ENCODE measurements around the gene HSP90AB1. TPM values are rescaled to one million over a fixed set of nuclear protein-coding genes. Genes with fewer than 3 reads are reported as not detected.
"Not testable (repeated sequence)": the region's sequence is repeated elsewhere in the genome, so short reads cannot be mapped to it uniquely, and the experiment has no call there.

HSP90AB1 gene
- total RNA-seq, 4 donors from 2014 or later: 556 to 669 (median 586) TPM

- TF ChIP-seq, protein P1, sequence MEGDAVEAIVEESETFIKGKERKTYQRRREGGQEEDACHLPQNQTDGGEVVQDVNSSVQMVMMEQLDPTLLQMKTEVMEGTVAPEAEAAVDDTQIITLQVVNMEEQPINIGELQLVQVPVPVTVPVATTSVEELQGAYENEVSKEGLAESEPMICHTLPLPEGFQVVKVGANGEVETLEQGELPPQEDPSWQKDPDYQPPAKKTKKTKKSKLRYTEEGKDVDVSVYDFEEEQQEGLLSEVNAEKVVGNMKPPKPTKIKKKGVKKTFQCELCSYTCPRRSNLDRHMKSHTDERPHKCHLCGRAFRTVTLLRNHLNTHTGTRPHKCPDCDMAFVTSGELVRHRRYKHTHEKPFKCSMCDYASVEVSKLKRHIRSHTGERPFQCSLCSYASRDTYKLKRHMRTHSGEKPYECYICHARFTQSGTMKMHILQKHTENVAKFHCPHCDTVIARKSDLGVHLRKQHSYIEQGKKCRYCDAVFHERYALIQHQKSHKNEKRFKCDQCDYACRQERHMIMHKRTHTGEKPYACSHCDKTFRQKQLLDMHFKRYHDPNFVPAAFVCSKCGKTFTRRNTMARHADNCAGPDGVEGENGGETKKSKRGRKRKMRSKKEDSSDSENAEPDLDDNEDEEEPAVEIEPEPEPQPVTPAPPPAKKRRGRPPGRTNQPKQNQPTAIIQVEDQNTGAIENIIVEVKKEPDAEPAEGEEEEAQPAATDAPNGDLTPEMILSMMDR (IDR thresholded peaks at IDR 0.05): no peak
- TF ChIP-seq POLR2A (IDR thresholded peaks at IDR 0.05): no peak
- Histone ChIP-seq H3K27me3 (no peaks in the 10 kb centered on the region), H3K27ac (no peak overlapping the region), H3K36me3 (peaks cover 14 to 30% of the 10 kb centered on the region in 2 donors), H3K9me3 (no peaks in the 10 kb centered on the region), H3K4me3 (replicated peaks in 1 of 3) (no peak overlapping the region), H3K4me1 (peaks cover 21 to 54% of the 10 kb centered on the region in 2 donors)
- intact Hi-C loops (cut with DNase I): no loop called here
- 90 to 96% methylated on average over 4 to 7 of the region's 7 CpGs for WGBS, 2 donors
- no peak for DNase-seq
Measured at GRCh38 chr6:44228433-44228832, 18.5 kb upstream of the HSP90AB1 start.

DNA sequence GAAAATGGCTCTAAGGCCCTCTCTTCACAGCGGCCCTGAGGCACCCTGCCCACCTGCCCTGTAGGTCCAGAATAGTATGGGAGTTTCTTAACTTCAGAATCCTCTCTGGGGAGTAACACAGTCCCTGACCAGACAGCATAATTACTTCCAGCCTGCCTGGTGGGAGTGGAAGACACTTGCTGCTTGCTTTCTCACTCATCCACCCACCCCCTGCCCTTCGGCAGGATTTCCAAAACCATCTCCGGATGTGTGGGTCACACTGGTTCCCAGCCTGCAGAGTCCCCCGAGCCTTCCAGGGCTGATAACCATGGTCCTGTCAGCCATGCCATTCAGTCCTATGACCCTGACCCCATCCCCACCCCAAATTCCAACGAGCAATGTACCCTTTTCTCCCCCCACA is 18.1 kb upstream of the HSP90AB1 start:
- Histone ChIP-seq H3K27ac (no peak overlapping the region), H3K4me3 (replicated peaks in 1 of 3) (no peak overlapping the region), H3K9me3 (no peaks in the 10 kb centered on the region), H3K36me3 (peaks cover 14 to 30% of the 10 kb centered on the region in 2 donors), H3K27me3 (no peaks in the 10 kb centered on the region), H3K4me1 (peaks cover 23 to 55% of the 10 kb centered on the region in 2 donors)
- intact Hi-C loops (cut with DNase I): no loop called here
- DNase-seq: no peak
- no peak for TF ChIP-seq POLR2A (IDR thresholded peaks at IDR 0.05)
- TF ChIP-seq, protein P1 (IDR thresholded peaks at IDR 0.05): no peak
- WGBS, 2 donors: 80 to 88% methylated on average over 5 of the region's 5 CpGs

GRCh38 chr6:44229376-44230033 is 17.4 kb upstream of the HSP90AB1 start:
- WGBS, 2 donors: 90 to 91% methylated on average over 10 to 11 of the region's 11 CpGs
- intact Hi-C loops (cut with DNase I): loop anchor here (10.0 kb wide), 1 partner anchor 135 kb away; no protein-coding TSS in a partner anchor
- peaks cover 23 to 55% of the 10 kb centered on the region in 2 donors for H3K4me1 ChIP-seq
- peaks cover 14 to 30% of the 10 kb centered on the region in 2 donors for H3K36me3 ChIP-seq
- H3K27me3 ChIP-seq: no peaks in the 10 kb centered on the region
- no peak overlapping the region for H3K27ac ChIP-seq
- TF ChIP-seq POLR2A (IDR thresholded peaks at IDR 0.05): no peak
- DNase-seq: no peak
- H3K9me3 ChIP-seq: no peaks in the 10 kb centered on the region
- no peak overlapping the region for H3K4me3 ChIP-seq (replicated peaks in 1 of 3)

- intact Hi-C loops (cut with DNase I): loop anchor here (10.0 kb wide), 1 partner anchor 135 kb away; no protein-coding TSS in a partner anchor
- peaks cover 14 to 30% of the 10 kb centered on the region in 2 donors for H3K36me3 ChIP-seq
Measured at GRCh38 chr6:44230034-44230675, 16.7 kb upstream of the HSP90AB1 start.

GRCh38 chr6:44231426-44231825 is 15.5 kb upstream of the HSP90AB1 start:
- WGBS, 2 donors: 95% methylated on average over 9 of the region's 9 CpGs
- H3K4me3 ChIP-seq (replicated peaks in 1 of 3); H3K27me3 ChIP-seq; H3K9me3 ChIP-seq; DNase-seq: not testable (repeated sequence)
- peaks cover 14 to 30% of the 10 kb centered on the region in 2 donors for H3K36me3 ChIP-seq
- intact Hi-C loops (cut with DNase I): loop anchor here (10.0 kb wide), 1 partner anchor 137 kb away; no protein-coding TSS in a partner anchor
- H3K4me1 ChIP-seq: peaks cover 26 to 47% of the 10 kb centered on the region in 2 donors
- peak overlapping the region in 1 of 3 donors; percentile 53 for H3K27ac ChIP-seq

More at GRCh38 chr6:44230034-44230675, 16.7 kb upstream of the HSP90AB1 start:
- Histone ChIP-seq H3K4me3 (replicated peaks in 1 of 3) (no peak overlapping the region), H3K27me3 (no peaks in the 10 kb centered on the region), H3K9me3 (no peaks in the 10 kb centered on the region), H3K27ac (no peak overlapping the region), H3K4me1 (peaks cover 28 to 55% of the 10 kb centered on the region in 2 donors)
- no peak for DNase-seq
- no peak for TF ChIP-seq POLR2A (IDR thresholded peaks at IDR 0.05)
- TF ChIP-seq, protein P1 (IDR thresholded peaks at IDR 0.05): no peak
- WGBS, 2 donors: 93 to 97% methylated on average over 7 to 10 of the region's 10 CpGs
